K562 (cell line): ENCODE measurements around the gene OLFML2A. TPM values are rescaled to one million over a fixed set of nuclear protein-coding genes. Genes with fewer than 3 reads are reported as not detected.

ENCODE experiments used
- ELF1 ChIP-seq: fragments of 200-800 bp; sonication (Bioruptor generic); IDR thresholded peaks from 2 replicates; pipeline ENCODE4 v1.6.1; 2016; ENCODE audit warnings: missing genetic modification characterization, missing compliant biosample characterization
- HNRNPUL1 ChIP-seq: fragments of 200-400 bp; formaldehyde crosslinking; IDR thresholded peaks from 2 replicates; pipeline ENCODE4 v1.6.1; 2017; ENCODE audit warnings: low read length
- JUND ChIP-seq, 2 experiments: IDR thresholded peaks; 2 replicates in 1 of 2; 3 replicates in 1 of 2; pipeline ENCODE4 v1.6.1; 2011; ENCODE audit warnings: borderline replicate concordance in 2 of 2, low read depth in 2 of 2, low read length in 2 of 2, improper control_type of control experiment in 1 of 2, missing biosample characterization in 1 of 2, missing genetic modification characterization in 1 of 2, missing genetic modification reagents in 1 of 2
- NR4A1 ChIP-seq, 2 experiments: fragments of 250-450 bp in 1 of 2; fragments of 450-650 bp in 1 of 2; sonication (Bioruptor Pico) in 1 of 2; IDR thresholded peaks; 2 replicates each; pipeline versions ENCODE4 v1.4.0 to v1.6.1; 2016 to 2020; ENCODE audit warnings: mild to moderate bottlenecking in 2 of 2, missing compliant biosample characterization in 1 of 2, missing genetic modification characterization in 1 of 2, moderate library complexity in 1 of 2
- NUFIP1 ChIP-seq: fragments of 450-650 bp; IDR thresholded peaks from 2 replicates; pipeline ENCODE4 v1.6.1; 2018; ENCODE audit not compliant: partially characterized antibody
- POLR2H ChIP-seq: IDR thresholded peaks from 2 replicates; pipeline ENCODE4 v1.6.1; 2016; ENCODE audit warnings: missing genetic modification characterization, low read depth, mild to moderate bottlenecking, control low read depth, missing compliant biosample characterization, moderate library complexity
- TCF7L2 ChIP-seq: fragments of 150-350 bp; IDR thresholded peaks from 2 replicates; pipeline ENCODE4 v1.6.1; 2016; ENCODE audit warnings: low read depth, mild to moderate bottlenecking, low read length, moderate library complexity
- ZFPM2 ChIP-seq: fragments of 250-450 bp; sonication (Bioruptor Pico); IDR thresholded peaks from 2 replicates; pipeline ENCODE4 v1.5.1; 2022; ENCODE audit warnings: mild to moderate bottlenecking
- ZNF583 ChIP-seq: fragments of 250-450 bp; sonication (Bioruptor Pico); IDR thresholded peaks from 2 replicates; pipeline ENCODE4 v1.4.0; 2020
- ZSCAN29 ChIP-seq: fragments of 450-650 bp; IDR thresholded peaks from 2 replicates; pipeline ENCODE4 v1.6.1; 2017
- polyA plus RNA-seq, 8 experiments: library from polyadenylated mRNA; depleted of rRNA in 4 of 8; stranded (reverse) in 5 of 8; unstranded in 3 of 8; fragments of >200 nt; fragmentation: Nextera tagmentation in 2 of 8; fragmentation: Illumina TruSeq in 1 of 8; extraction: Ambion mirVana in 2 of 8; extraction: Trizol in 1 of 8; gene quantifications; 2 replicates each; pipeline versions ENCODE4 v1.2.1 to v1.2.3, GENCODE V29; 2011 to 2014; ENCODE audit warnings: inconsistent platforms in 1 of 8, missing spikeins in 1 of 8
- total RNA-seq, 7 experiments: library from RNA; depleted of rRNA in 6 of 7; stranded (reverse); fragments of >200 nt in 6 of 7; fragmentation: Illumina TruSeq in 2 of 7; extraction: Trizol in 2 of 7; gene quantifications; 2 replicates each; pipeline versions ENCODE4 v1.2.1 to v1.2.3, GENCODE V29; 2011 to 2021; ENCODE audit warnings: low replicate concordance in 1 of 7
- TF ChIP-seq, protein P1 (sequence below): fragments of 250-450 bp; sonication (Bioruptor Pico); IDR thresholded peaks from 2 replicates; pipeline ENCODE4 v1.5.0; 2021; ENCODE audit warnings: mild to moderate bottlenecking, borderline replicate concordance
- TF ChIP-seq, protein P2 (sequence below): sonication (generic); formaldehyde crosslinking; IDR thresholded peaks from 2 replicates; pipeline ENCODE4 v1.9.0; 2022; ENCODE audit warnings: mild to moderate bottlenecking, missing genetic modification reagents
- TF ChIP-seq, protein P3 (sequence below): fragments of 250-450 bp; sonication (Bioruptor Pico); IDR thresholded peaks from 2 replicates; pipeline ENCODE4 v1.4.0; 2020
- TF ChIP-seq, protein P4 (sequence below): fragments of 450-650 bp; formaldehyde crosslinking; IDR thresholded peaks from 2 replicates; pipeline ENCODE4 v1.4.0; 2020; ENCODE audit warnings: mild to moderate bottlenecking, moderate library complexity
- TF ChIP-seq, protein P5 (sequence below): sonication (generic); formaldehyde crosslinking; IDR thresholded peaks from 2 replicates; pipeline ENCODE4 v1.8.0; 2022; ENCODE audit warnings: mild to moderate bottlenecking, missing genetic modification reagents
- TF ChIP-seq, protein P6 (sequence below): fragments of 450-650 bp; IDR thresholded peaks from 2 replicates; pipeline ENCODE4 v1.6.1; 2016; ENCODE audit warnings: low read depth, mild to moderate bottlenecking, moderate library complexity
- TF ChIP-seq, protein P7 (sequence below): IDR thresholded peaks from 2 replicates; pipeline ENCODE4 v1.6.1; 2011; ENCODE audit warnings: borderline replicate concordance, low read depth, mild to moderate bottlenecking, moderate library complexity, low read length; ENCODE audit not compliant: insufficient read depth, poor library complexity, severe bottlenecking

Gene OLFML2A
- total and polyA plus RNA-seq, 9 of the 15 experiments (the other 6 are each of a cell fraction or from before 2014, with no cell fraction given): 0.16 TPM; not detected in 8

DNA sequence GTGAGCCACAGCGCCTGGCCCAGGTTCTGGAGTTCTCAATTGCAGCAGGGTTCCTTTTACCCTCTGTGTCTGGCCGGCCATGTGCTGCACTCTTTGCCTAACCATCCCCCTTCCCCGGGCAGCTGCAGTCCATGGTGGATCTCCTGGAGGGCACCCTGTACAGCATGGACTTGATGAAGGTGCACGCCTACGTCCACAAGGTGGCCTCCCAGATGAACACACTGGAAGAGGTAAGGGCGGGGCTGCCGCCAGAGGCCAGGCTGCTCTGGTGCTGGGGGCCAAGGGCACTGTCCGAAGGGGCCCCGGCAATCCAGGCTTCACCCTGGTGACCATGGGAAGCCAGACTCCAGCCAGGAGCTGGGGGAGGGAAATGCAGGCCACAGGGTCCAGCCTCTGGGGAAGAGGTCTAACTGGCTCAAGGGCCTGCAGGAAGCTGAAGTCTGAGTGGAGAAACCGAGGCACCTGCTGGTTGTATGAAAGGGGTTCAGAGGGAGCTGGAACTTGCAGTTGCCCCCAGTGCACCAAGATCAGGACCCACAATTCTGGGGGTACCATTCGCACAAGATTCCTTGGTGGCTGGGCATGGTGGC lies 18.1 kb downstream of the OLFML2A start (continued):
- TF ChIP-seq ELF1 (tag) (no peak), TCF7L2 (no peak), HNRNPUL1 (no peak), NR4A1 (CRISPR knock-in tag; IDR thresholded peaks at IDR 0.05) (no peak), NR4A1 (tag; IDR thresholded peaks at IDR 0.05) (no peak), JUND (IDR thresholded peaks at IDR 0.05; ENCODE audit: borderline replicate concordance, low read depth, low read length) (no peak), JUND (tag; IDR thresholded peaks at IDR 0.05; ENCODE audit: borderline replicate concordance, low read depth, low read length) (no peak), ZNF583 (no peak), POLR2H (tag) (no peak), NUFIP1 (no peak), ZFPM2 (CRISPR knock-in tag) (no peak), ZSCAN29 (no peak)
- TF ChIP-seq, protein P1, sequence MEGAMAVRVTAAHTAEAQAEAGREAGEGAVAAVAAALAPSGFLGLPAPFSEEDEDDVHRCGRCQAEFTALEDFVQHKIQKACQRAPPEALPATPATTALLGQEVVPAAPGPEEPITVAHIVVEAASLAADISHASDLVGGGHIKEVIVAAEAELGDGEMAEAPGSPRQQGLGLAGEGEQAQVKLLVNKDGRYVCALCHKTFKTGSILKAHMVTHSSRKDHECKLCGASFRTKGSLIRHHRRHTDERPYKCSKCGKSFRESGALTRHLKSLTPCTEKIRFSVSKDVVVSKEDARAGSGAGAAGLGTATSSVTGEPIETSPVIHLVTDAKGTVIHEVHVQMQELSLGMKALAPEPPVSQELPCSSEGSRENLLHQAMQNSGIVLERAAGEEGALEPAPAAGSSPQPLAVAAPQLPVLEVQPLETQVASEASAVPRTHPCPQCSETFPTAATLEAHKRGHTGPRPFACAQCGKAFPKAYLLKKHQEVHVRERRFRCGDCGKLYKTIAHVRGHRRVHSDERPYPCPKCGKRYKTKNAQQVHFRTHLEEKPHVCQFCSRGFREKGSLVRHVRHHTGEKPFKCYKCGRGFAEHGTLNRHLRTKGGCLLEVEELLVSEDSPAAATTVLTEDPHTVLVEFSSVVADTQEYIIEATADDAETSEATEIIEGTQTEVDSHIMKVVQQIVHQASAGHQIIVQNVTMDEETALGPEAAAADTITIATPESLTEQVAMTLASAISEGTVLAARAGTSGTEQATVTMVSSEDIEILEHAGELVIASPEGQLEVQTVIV (CRISPR knock-in tag): no peak
- TF ChIP-seq, protein P2, sequence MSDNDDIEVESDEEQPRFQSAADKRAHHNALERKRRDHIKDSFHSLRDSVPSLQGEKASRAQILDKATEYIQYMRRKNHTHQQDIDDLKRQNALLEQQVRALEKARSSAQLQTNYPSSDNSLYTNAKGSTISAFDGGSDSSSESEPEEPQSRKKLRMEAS (CRISPR knock-in tag): peak; percentile 51; the same call in 1 of the 2 replicates
- TF ChIP-seq, protein P3, sequence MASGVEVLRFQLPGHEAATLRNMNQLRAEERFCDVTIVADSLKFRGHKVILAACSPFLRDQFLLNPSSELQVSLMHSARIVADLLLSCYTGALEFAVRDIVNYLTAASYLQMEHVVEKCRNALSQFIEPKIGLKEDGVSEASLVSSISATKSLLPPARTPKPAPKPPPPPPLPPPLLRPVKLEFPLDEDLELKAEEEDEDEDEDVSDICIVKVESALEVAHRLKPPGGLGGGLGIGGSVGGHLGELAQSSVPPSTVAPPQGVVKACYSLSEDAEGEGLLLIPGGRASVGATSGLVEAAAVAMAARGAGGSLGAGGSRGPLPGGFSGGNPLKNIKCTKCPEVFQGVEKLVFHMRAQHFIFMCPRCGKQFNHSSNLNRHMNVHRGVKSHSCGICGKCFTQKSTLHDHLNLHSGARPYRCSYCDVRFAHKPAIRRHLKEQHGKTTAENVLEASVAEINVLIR (CRISPR knock-in tag): no peak
- TF ChIP-seq, protein P4, sequence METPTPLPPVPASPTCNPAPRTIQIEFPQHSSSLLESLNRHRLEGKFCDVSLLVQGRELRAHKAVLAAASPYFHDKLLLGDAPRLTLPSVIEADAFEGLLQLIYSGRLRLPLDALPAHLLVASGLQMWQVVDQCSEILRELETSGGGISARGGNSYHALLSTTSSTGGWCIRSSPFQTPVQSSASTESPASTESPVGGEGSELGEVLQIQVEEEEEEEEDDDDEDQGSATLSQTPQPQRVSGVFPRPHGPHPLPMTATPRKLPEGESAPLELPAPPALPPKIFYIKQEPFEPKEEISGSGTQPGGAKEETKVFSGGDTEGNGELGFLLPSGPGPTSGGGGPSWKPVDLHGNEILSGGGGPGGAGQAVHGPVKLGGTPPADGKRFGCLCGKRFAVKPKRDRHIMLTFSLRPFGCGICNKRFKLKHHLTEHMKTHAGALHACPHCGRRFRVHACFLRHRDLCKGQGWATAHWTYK (CRISPR knock-in tag): no peak
- TF ChIP-seq, protein P5, sequence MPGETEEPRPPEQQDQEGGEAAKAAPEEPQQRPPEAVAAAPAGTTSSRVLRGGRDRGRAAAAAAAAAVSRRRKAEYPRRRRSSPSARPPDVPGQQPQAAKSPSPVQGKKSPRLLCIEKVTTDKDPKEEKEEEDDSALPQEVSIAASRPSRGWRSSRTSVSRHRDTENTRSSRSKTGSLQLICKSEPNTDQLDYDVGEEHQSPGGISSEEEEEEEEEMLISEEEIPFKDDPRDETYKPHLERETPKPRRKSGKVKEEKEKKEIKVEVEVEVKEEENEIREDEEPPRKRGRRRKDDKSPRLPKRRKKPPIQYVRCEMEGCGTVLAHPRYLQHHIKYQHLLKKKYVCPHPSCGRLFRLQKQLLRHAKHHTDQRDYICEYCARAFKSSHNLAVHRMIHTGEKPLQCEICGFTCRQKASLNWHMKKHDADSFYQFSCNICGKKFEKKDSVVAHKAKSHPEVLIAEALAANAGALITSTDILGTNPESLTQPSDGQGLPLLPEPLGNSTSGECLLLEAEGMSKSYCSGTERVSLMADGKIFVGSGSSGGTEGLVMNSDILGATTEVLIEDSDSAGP (CRISPR knock-in tag): no peak
- TF ChIP-seq, protein P6, sequence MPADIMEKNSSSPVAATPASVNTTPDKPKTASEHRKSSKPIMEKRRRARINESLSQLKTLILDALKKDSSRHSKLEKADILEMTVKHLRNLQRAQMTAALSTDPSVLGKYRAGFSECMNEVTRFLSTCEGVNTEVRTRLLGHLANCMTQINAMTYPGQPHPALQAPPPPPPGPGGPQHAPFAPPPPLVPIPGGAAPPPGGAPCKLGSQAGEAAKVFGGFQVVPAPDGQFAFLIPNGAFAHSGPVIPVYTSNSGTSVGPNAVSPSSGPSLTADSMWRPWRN: no peak
- TF ChIP-seq, protein P7, sequence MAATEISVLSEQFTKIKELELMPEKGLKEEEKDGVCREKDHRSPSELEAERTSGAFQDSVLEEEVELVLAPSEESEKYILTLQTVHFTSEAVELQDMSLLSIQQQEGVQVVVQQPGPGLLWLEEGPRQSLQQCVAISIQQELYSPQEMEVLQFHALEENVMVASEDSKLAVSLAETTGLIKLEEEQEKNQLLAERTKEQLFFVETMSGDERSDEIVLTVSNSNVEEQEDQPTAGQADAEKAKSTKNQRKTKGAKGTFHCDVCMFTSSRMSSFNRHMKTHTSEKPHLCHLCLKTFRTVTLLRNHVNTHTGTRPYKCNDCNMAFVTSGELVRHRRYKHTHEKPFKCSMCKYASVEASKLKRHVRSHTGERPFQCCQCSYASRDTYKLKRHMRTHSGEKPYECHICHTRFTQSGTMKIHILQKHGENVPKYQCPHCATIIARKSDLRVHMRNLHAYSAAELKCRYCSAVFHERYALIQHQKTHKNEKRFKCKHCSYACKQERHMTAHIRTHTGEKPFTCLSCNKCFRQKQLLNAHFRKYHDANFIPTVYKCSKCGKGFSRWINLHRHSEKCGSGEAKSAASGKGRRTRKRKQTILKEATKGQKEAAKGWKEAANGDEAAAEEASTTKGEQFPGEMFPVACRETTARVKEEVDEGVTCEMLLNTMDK: peak; percentile 91
